ENCODE data around the gene LDB3.

- TF ChIP-seq EZH2 (IDR thresholded peaks at IDR 0.05; ENCODE audit: insufficient read depth, poor library complexity, severe bottlenecking) (no peak), EZH2phosphoT487 (IDR thresholded peaks at IDR 0.05; ENCODE audit: insufficient read depth, low read depth) (no peak)
These were observed 20.8 kb downstream of the LDB3 start for GRCh38 chr10:86689146-86689545.
